Glutamatergic neuron (in vitro differentiated cells): ENCODE results near the gene MDM1. TPM values are rescaled to one million over a fixed set of nuclear protein-coding genes. Genes with fewer than 3 reads are reported as not detected.

Experiments
- DNase-seq: peaks from one replicate; pipeline ENCODE4 v3.0.0; 2022
- H3K27ac Mint-ChIP-seq: one replicate; pipeline ENCODE4 v1.8.0; 2020; ENCODE audit warnings: mild to moderate bottlenecking, mixed read lengths, inconsistent platforms; ENCODE audit not compliant: unreplicated experiment
- H3K27me3 Mint-ChIP-seq: one replicate; pipeline ENCODE4 v1.8.0; 2020; ENCODE audit warnings: mild to moderate bottlenecking, moderate library complexity, mixed read lengths, inconsistent platforms; ENCODE audit not compliant: unreplicated experiment
- H3K36me3 Mint-ChIP-seq: one replicate; pipeline ENCODE4 v1.8.0; 2020; ENCODE audit warnings: mild to moderate bottlenecking, mixed read lengths, inconsistent platforms; ENCODE audit not compliant: unreplicated experiment
- H3K4me1 Mint-ChIP-seq: one replicate; pipeline ENCODE4 v1.8.0; 2020; ENCODE audit warnings: mild to moderate bottlenecking, low read depth, mixed read lengths, inconsistent platforms; ENCODE audit not compliant: unreplicated experiment
- H3K4me3 Mint-ChIP-seq: one replicate; pipeline ENCODE4 v1.8.0; 2020; ENCODE audit warnings: mild to moderate bottlenecking, mixed read lengths, inconsistent platforms; ENCODE audit not compliant: unreplicated experiment
- H3K9me3 Mint-ChIP-seq: one replicate; pipeline ENCODE4 v1.8.0; 2020; ENCODE audit warnings: mild to moderate bottlenecking, moderate library complexity, mixed read lengths, inconsistent platforms; ENCODE audit not compliant: unreplicated experiment
- total RNA-seq: library from RNA; stranded (reverse); fragmentation: NEBNext Ultra II Directional; extraction: Animal tissue kit (Norgen Biotek cat#: 25700); gene quantifications from one replicate; pipeline ENCODE4 v1.2.1, GENCODE V29; 2021; ENCODE audit not compliant: unreplicated experiment
- TF ChIP-seq, protein P1 (sequence below): fragments of 200-600 bp; sonication (generic); IDR thresholded peaks from one replicate; pipeline ENCODE4 v1.5.0; 2021; ENCODE audit not compliant: partially characterized antibody, unreplicated experiment

The MDM1 gene
- total RNA-seq, 1 donor from 2014 or later = 7.9 TPM

DNA sequence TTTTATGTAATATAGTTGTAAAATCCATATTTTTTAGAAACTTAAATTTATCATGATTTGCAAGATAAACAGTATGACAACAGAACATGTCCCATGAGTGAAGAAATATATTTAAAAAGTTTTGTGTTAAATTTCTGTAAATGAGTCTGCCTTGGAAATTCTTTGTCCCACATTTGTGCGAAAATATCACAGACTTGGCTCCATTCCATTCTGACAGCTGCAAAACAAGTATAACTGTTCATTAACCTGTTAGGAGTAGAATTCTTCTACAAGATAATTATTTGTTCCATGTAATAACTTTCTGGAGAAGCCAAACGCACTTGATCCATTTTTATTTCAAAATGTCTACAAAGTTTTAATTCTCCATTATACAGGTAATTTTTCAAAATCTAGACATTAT lies 37.9 kb downstream of the MDM1 start:
- DNase-seq = no peak
- Mint-ChIP-seq H3K4me3 (no peak overlapping the region), H3K27ac (no peak overlapping the region), H3K36me3 (no peaks in the 10 kb centered on the region), H3K4me1 (no peaks in the 10 kb centered on the region), H3K27me3 (no peaks in the 10 kb centered on the region), H3K9me3 (no peaks in the 10 kb centered on the region)
- TF ChIP-seq, protein P1, sequence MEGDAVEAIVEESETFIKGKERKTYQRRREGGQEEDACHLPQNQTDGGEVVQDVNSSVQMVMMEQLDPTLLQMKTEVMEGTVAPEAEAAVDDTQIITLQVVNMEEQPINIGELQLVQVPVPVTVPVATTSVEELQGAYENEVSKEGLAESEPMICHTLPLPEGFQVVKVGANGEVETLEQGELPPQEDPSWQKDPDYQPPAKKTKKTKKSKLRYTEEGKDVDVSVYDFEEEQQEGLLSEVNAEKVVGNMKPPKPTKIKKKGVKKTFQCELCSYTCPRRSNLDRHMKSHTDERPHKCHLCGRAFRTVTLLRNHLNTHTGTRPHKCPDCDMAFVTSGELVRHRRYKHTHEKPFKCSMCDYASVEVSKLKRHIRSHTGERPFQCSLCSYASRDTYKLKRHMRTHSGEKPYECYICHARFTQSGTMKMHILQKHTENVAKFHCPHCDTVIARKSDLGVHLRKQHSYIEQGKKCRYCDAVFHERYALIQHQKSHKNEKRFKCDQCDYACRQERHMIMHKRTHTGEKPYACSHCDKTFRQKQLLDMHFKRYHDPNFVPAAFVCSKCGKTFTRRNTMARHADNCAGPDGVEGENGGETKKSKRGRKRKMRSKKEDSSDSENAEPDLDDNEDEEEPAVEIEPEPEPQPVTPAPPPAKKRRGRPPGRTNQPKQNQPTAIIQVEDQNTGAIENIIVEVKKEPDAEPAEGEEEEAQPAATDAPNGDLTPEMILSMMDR = no peak

DNA sequence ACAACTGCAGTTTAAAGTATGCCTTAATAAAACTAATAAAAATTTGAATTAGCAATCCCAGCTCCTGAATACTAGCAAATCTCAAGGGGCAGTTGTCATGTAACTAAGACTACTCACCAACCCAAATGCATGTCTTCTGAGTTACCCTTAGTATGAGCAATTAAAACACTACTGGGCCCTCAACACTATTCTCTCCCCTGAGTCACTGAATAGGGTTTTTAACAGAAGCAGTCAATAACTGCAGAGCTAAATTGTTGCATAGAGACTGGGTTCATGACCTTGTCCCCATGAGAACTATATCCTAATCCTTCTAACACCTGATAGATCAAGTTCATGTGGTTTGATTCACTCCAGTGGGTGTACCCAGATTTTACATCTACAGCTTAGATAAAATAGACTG lies 38.8 kb downstream of the MDM1 start:
- H3K36me3 Mint-ChIP-seq = no peaks in the 10 kb centered on the region
- no peak for DNase-seq
- H3K27ac Mint-ChIP-seq = no peak overlapping the region
- no peaks in the 10 kb centered on the region for H3K27me3 Mint-ChIP-seq
- no peaks in the 10 kb centered on the region for H3K4me1 Mint-ChIP-seq
- TF ChIP-seq, protein P1 = no peak
- H3K9me3 Mint-ChIP-seq = no peaks in the 10 kb centered on the region
- no peak overlapping the region for H3K4me3 Mint-ChIP-seq

DNA sequence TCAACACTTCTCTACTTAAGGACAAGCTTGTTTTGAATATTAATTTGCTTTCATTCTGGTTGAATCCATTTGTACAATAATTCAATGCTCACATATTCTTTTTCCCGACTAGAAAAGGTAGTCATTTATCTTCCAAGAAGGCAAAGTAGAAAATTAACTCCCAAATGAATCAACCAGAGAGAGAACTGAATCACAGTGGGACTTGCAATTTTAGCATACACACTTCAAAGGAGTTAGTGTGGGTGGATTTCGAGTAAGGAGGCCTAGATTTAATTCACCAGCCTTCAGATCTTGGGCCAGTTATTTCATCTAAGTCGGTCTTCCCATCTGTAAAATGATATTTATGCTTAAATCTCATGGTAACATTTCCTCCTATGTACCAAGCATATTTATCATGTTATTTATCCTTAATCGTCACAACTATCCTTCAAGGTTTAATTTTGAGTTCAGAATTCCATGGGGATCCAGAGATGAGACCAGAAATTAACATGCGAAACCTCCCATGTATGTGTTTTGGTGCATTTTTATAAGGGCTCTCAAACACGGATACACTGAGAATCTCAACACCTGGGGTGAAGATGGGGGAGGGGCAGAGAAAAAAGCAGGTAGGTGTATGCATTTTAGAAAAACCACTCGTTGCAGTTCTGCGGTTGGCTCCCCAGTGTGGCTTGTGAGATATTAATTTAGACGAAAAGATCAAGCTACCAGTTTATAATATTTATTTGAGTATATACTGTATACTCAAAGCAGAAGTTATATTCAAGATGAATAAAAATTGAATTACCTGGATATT lies 39.8 kb downstream of the MDM1 start:
- Mint-ChIP-seq H3K27me3 (no peaks in the 10 kb centered on the region), H3K9me3 (no peaks in the 10 kb centered on the region), H3K27ac (no peak overlapping the region), H3K4me3 (no peak overlapping the region), H3K36me3 (no peaks in the 10 kb centered on the region), H3K4me1 (no peaks in the 10 kb centered on the region)
- no peak for DNase-seq
- TF ChIP-seq, protein P1 = no peak

DNA sequence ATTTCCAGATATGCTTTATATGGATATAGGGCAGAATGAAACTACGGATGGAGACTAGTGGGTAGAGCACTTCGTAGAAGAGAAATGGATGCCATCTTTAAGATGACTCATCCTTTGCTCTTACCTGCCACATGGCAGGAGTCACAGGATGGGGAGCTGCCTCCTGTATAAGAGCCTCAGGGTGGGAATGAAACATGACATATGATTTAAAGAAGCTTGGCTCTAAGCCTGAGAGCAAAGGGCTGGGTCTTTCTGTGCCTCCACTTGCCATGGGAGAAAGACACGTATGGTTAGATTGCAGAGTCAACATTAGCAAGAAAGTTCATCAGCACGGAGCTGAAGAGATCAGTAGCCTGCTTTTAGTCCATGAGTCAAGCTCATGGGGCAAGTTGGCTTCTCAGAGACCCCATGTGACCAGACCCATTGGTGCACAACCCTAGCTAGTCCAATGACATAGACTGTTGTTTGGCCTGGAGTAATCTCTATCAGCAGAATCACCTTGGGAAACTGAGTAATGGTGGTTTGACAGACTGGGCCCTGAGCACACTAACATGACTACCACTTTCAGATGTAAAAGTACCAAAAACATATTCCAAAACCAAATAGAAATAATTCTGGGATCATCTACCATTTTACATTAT lies 40.6 kb downstream of the MDM1 start:
- no peaks in the 10 kb centered on the region for H3K27me3 Mint-ChIP-seq
- H3K27ac Mint-ChIP-seq = no peak overlapping the region
- no peaks in the 10 kb centered on the region for H3K4me1 Mint-ChIP-seq
- H3K36me3 Mint-ChIP-seq = no peaks in the 10 kb centered on the region
- DNase-seq = no peak
- TF ChIP-seq, protein P1 = no peak
- no peak overlapping the region for H3K4me3 Mint-ChIP-seq
- no peaks in the 10 kb centered on the region for H3K9me3 Mint-ChIP-seq

DNA sequence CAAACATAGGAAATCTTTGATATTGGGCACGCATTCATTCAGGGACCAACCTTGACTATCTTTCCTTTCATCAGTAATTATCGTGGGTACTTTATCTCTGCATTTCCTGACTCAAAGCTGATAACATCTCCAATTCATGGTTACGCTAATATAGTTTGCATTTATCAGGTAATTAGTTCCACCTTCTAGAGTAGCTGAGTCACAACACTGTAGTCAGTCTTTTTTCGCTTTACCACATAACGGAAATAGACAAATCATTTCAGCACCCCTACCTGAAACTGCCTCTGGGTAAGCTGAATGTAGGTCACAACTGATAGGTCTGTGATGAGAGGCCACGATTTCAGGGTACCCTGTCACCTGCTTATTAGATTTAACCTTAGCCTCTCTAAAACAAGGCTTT lies 42.0 kb downstream of the MDM1 start:
- no peaks in the 10 kb centered on the region for H3K27me3 Mint-ChIP-seq
- no peaks in the 10 kb centered on the region for H3K4me1 Mint-ChIP-seq
- no peaks in the 10 kb centered on the region for H3K9me3 Mint-ChIP-seq
- H3K27ac Mint-ChIP-seq = no peak overlapping the region
- no peak for DNase-seq
- TF ChIP-seq, protein P1 = no peak
- no peaks in the 10 kb centered on the region for H3K36me3 Mint-ChIP-seq
- no peak overlapping the region for H3K4me3 Mint-ChIP-seq
